Trophoblast cell (in vitro differentiated cells and primary cell): Measurements from ENCODE around the gene SHISA8.

Experiments
- DNase-seq, 2 donors: peaks; one replicate each; pipeline ENCODE4 v3.0.0-alpha.2; 2016
- H2AFZ ChIP-seq: 2 replicates; pipeline ENCODE4 v1.6.1; 2013; ENCODE audit warnings: low read length, moderate library complexity, mild to moderate bottlenecking; ENCODE audit not compliant: insufficient read depth, poor library complexity
- H2AK5ac ChIP-seq: 2 replicates; pipeline ENCODE4 v1.6.1; 2013; ENCODE audit warnings: mild to moderate bottlenecking, low read length
- H2BK120ac ChIP-seq: 2 replicates; pipeline ENCODE4 v1.6.1; 2013; ENCODE audit warnings: low read length, mild to moderate bottlenecking, moderate library complexity; ENCODE audit not compliant: insufficient read depth, poor library complexity
- H2BK12ac ChIP-seq: 2 replicates; pipeline ENCODE4 v1.6.1; 2013; ENCODE audit warnings: mild to moderate bottlenecking, low read length, moderate library complexity
- H2BK5ac ChIP-seq: 2 replicates; pipeline ENCODE4 v1.6.1; 2013; ENCODE audit warnings: low read length, low read depth, moderate library complexity, mild to moderate bottlenecking; ENCODE audit not compliant: poor library complexity
- H3K14ac ChIP-seq: 2 replicates; pipeline ENCODE4 v1.6.1; 2013; ENCODE audit warnings: mild to moderate bottlenecking, low read length
- H3K18ac ChIP-seq: 2 replicates; pipeline ENCODE4 v1.6.1; 2013; ENCODE audit warnings: mild to moderate bottlenecking, low read length
- H3K23ac ChIP-seq: 2 replicates; pipeline ENCODE4 v1.6.1; 2013; ENCODE audit warnings: low read length
- H3K27ac ChIP-seq: 2 replicates; pipeline ENCODE4 v1.5.1; 2013; ENCODE audit warnings: low read depth, mild to moderate bottlenecking, inconsistent platforms, low read length, moderate library complexity
- H3K27me3 ChIP-seq: 2 replicates; pipeline ENCODE4 v1.6.1; 2013; ENCODE audit warnings: inconsistent platforms, mild to moderate bottlenecking, low read length, moderate library complexity; ENCODE audit not compliant: insufficient read depth
- H3K36me3 ChIP-seq, 2 experiments: 1 replicate in 1 of 2; 2 replicates in 1 of 2; pipeline ENCODE4 v1.6.1; 2013; ENCODE audit warnings: low read length in 2 of 2, mild to moderate bottlenecking in 2 of 2, moderate library complexity in 1 of 2; ENCODE audit not compliant: insufficient read depth in 2 of 2, control insufficient read depth in 1 of 2
- H3K4ac ChIP-seq: 2 replicates; pipeline ENCODE4 v1.6.1; 2013; ENCODE audit warnings: low read depth, mild to moderate bottlenecking, low read length, moderate library complexity
- H3K4me1 ChIP-seq, 2 experiments: 1 replicate in 1 of 2; 2 replicates in 1 of 2; pipeline ENCODE4 v1.6.1; 2013; ENCODE audit warnings: low read length in 2 of 2, mild to moderate bottlenecking in 2 of 2, moderate library complexity in 1 of 2; ENCODE audit not compliant: insufficient read depth in 2 of 2, control insufficient read depth in 1 of 2
- H3K4me2 ChIP-seq: 2 replicates; pipeline ENCODE4 v1.6.1; 2013; ENCODE audit warnings: inconsistent platforms, mild to moderate bottlenecking, low read length, moderate library complexity
- H3K4me3 ChIP-seq: 2 replicates; pipeline ENCODE4 v1.5.1; 2013; ENCODE audit warnings: mild to moderate bottlenecking, low read depth, low read length, inconsistent platforms
- H3K79me1 ChIP-seq: one replicate; pipeline ENCODE4 v1.6.1; 2013; ENCODE audit warnings: low read length
- H3K79me2 ChIP-seq: 2 replicates; pipeline ENCODE4 v1.6.1; 2013; ENCODE audit warnings: low read length, mild to moderate bottlenecking; ENCODE audit not compliant: control insufficient read depth, insufficient read depth, poor library complexity
- H3K9ac ChIP-seq: 2 replicates; pipeline ENCODE4 v1.6.1; 2013; ENCODE audit warnings: mild to moderate bottlenecking, low read length
- H3K9me3 ChIP-seq: 2 replicates; pipeline ENCODE4 v1.6.1; 2013; ENCODE audit warnings: low read depth, mild to moderate bottlenecking, control low read depth, inconsistent platforms, low read length; ENCODE audit not compliant: insufficient read depth
- H4K12ac ChIP-seq: 2 replicates; pipeline ENCODE4 v1.6.1; 2013; ENCODE audit warnings: low read depth, mild to moderate bottlenecking, low read length, moderate library complexity
- H4K8ac ChIP-seq: 2 replicates; pipeline ENCODE4 v1.6.1; 2013; ENCODE audit warnings: low read depth, mild to moderate bottlenecking, low read length, moderate library complexity
- H4K91ac ChIP-seq: one replicate; pipeline ENCODE4 v1.6.1; 2013; ENCODE audit warnings: low read depth, mild to moderate bottlenecking, low read length, moderate library complexity
- WGBS: extraction: QIAGEN DNeasy Blood & Tissue Kit; methylation state at CpG from one replicate; pipeline ENCODE4 v1.1.7; 2013; ENCODE audit warnings: missing lambda C conversion rate; ENCODE audit not compliant: insufficient read length, insufficient coverage; ENCODE audit errors: extremely low coverage; 5-methylcytosine and 5-hydroxymethylcytosine counted together

Gene SHISA8

DNA sequence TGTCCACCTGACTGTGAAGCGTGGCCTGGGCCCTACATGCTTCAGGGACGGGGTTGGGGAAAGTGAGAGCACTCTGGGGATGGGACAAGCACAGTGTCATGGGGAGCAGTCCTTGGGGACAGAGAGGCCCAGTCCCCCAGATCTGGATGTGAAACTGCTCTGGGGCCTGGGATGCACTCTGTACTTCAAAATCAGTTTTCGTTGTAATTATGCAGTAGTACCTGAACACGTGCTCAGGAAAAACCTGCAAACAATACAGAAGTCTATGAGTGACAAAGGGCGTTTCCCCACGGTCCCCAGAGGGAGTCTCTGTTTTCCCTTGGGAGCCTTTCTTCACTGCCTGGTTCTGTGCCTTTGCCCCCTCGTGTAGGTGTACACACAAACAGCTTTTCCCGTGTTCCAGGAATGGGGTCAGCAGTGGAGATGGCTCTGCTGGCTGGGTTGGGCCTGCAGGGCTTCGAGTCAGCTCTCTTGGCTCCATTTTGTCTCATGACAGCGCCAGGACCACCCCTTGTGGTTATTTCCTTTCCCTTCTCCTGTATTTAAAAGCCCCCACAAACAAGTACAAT is 16.9 kb upstream of the SHISA8 start:
- no peak overlapping the region for H3K23ac ChIP-seq
- no peak overlapping the region for H3K14ac ChIP-seq
- H2AK5ac ChIP-seq, result no peak overlapping the region
- no peaks in the 10 kb centered on the region for H3K79me2 ChIP-seq
- H3K79me1 ChIP-seq, result no peaks in the 10 kb centered on the region
- H3K4ac ChIP-seq, result no peak overlapping the region
- H3K27ac ChIP-seq, result no peak overlapping the region
- H4K91ac ChIP-seq, result no peak overlapping the region
- H3K9me3 ChIP-seq, result peaks cover 3% of the 10 kb centered on the region
- H2BK120ac ChIP-seq, result no peak overlapping the region
- no peak overlapping the region for H2BK12ac ChIP-seq
- peaks cover 0 to 6% of the 10 kb centered on the region in 2 experiments for H3K36me3 ChIP-seq
- H4K8ac ChIP-seq, result no peak overlapping the region
- H3K4me1 ChIP-seq, result no peaks in the 10 kb centered on the region
- no peak overlapping the region for H3K18ac ChIP-seq
- H4K12ac ChIP-seq, result no peak overlapping the region
- H3K4me3 ChIP-seq, result no peak overlapping the region
- no peak overlapping the region for H2AFZ ChIP-seq
- no peak overlapping the region for H3K9ac ChIP-seq
- no peak overlapping the region for H3K4me2 ChIP-seq
- no peaks in the 10 kb centered on the region for H3K27me3 ChIP-seq
- H2BK5ac ChIP-seq, result no peak overlapping the region
- WGBS, result no CpG with 5 or more reads among the region's 10 CpGs
- no peak for DNase-seq

DNA sequence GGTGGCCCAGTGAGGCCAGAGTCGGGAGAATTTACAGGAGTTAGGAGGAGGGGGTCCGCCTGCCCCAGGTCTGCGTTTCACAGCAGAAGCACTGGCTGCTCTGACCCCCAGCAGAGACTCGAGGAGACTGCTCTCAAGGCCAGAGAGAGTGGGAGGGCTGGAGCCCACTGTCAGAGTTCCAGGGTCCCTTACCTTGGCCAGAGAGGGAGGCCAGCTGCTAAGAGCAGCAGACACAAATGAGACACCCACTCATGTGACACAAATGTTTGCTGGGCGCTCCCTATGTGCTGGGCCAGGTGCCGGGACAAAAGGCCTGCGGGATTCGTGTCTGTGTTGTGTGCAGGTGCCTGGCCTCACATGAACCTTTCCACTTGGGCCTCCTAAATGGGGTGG is 14.5 kb upstream of the SHISA8 start:
- Histone ChIP-seq H3K27ac (no peak overlapping the region), H4K91ac (no peak overlapping the region), H3K79me2 (peaks cover 2% of the 10 kb centered on the region), H3K79me1 (peaks cover 3% of the 10 kb centered on the region), H4K8ac (no peak overlapping the region), H2AK5ac (no peak overlapping the region), H3K18ac (no peak overlapping the region), H3K23ac (no peak overlapping the region), H4K12ac (no peak overlapping the region), H3K36me3 (no peaks in the 10 kb centered on the region), H2AFZ (no peak overlapping the region), H2BK120ac (no peak overlapping the region), H2BK12ac (no peak overlapping the region), H2BK5ac (no peak overlapping the region), H3K27me3 (peaks cover 13% of the 10 kb centered on the region), H3K14ac (no peak overlapping the region), H3K4me2 (no peak overlapping the region), H3K4ac (no peak overlapping the region), H3K9me3 (peaks cover 2% of the 10 kb centered on the region), H3K4me1 (peaks cover 3 to 6% of the 10 kb centered on the region in 2 experiments), H3K4me3 (no peak overlapping the region), H3K9ac (no peak overlapping the region)
- DNase-seq, result no peak
- WGBS, result no CpG with 5 or more reads among the region's 8 CpGs

- Histone ChIP-seq H3K18ac (no peak overlapping the region), H2BK12ac (no peak overlapping the region), H3K79me1 (peaks cover 3% of the 10 kb centered on the region), H3K4me2 (no peak overlapping the region), H3K79me2 (peaks cover 2% of the 10 kb centered on the region), H4K91ac (no peak overlapping the region), H2AK5ac (no peak overlapping the region), H4K8ac (no peak overlapping the region), H3K9me3 (peaks cover 2% of the 10 kb centered on the region), H3K36me3 (no peaks in the 10 kb centered on the region), H3K23ac (no peak overlapping the region), H3K9ac (no peak overlapping the region), H3K27ac (no peak overlapping the region), H3K4ac (no peak overlapping the region), H3K27me3 (peaks cover 13% of the 10 kb centered on the region), H4K12ac (no peak overlapping the region), H2BK120ac (no peak overlapping the region), H3K14ac (no peak overlapping the region), H2AFZ (no peak overlapping the region), H2BK5ac (no peak overlapping the region), H3K4me3 (no peak overlapping the region), H3K4me1 (peaks cover 3 to 6% of the 10 kb centered on the region in 2 experiments)
- no CpG with 5 or more reads among the region's 14 CpGs for WGBS
- no peak for DNase-seq
Measured at GRCh38 chr22:41928593-41929417, 13.9 kb upstream of the SHISA8 start.

DNA sequence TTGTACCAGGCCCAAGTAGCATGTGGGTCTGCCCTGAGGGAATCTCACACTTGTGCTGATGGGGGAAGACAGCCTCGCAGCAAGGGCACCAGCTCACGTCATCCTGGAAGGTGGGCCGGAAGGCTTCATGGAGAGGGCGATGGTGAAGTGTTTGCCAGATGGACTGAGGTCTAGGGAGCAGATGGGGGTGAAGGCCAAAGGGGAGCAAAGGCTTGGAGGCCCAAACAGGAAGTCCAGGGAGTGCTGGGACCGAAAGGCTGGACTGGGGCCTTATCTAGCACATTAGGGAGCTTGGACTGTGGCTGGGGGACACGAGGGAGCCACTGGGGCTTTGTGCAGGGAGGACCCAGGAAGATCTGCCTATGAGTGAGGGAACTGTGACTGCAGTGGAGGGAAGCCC is 12.9 kb upstream of the SHISA8 start:
- peaks cover 2% of the 10 kb centered on the region for H3K79me2 ChIP-seq
- no peak overlapping the region for H3K18ac ChIP-seq
- no CpG with 5 or more reads among the region's 6 CpGs for WGBS
- no peak overlapping the region for H3K27ac ChIP-seq
- H4K12ac ChIP-seq, result no peak overlapping the region
- no peak overlapping the region for H3K4me3 ChIP-seq
- peaks cover 13% of the 10 kb centered on the region for H3K27me3 ChIP-seq
- H3K4ac ChIP-seq, result no peak overlapping the region
- peak in 1 of 2 donors; percentile 22 for DNase-seq
- H2AFZ ChIP-seq, result no peak overlapping the region
- no peaks in the 10 kb centered on the region for H3K36me3 ChIP-seq
- no peak overlapping the region for H4K8ac ChIP-seq
- no peak overlapping the region for H4K91ac ChIP-seq
- H2BK12ac ChIP-seq, result no peak overlapping the region
- H3K9me3 ChIP-seq, result peaks cover 2% of the 10 kb centered on the region
- no peak overlapping the region for H3K14ac ChIP-seq
- peaks cover 3% of the 10 kb centered on the region for H3K79me1 ChIP-seq
- H3K4me1 ChIP-seq, result peaks cover 3 to 6% of the 10 kb centered on the region in 2 experiments
- no peak overlapping the region for H3K4me2 ChIP-seq
- no peak overlapping the region for H3K9ac ChIP-seq
- no peak overlapping the region for H2AK5ac ChIP-seq
- no peak overlapping the region for H3K23ac ChIP-seq
- H2BK5ac ChIP-seq, result no peak overlapping the region
- H2BK120ac ChIP-seq, result no peak overlapping the region
